ENCODE results near the gene PRKN.
A peak's percentile ranks its signal among the peaks of the same experiment; 100 is the strongest.

Gene PRKN

DNA sequence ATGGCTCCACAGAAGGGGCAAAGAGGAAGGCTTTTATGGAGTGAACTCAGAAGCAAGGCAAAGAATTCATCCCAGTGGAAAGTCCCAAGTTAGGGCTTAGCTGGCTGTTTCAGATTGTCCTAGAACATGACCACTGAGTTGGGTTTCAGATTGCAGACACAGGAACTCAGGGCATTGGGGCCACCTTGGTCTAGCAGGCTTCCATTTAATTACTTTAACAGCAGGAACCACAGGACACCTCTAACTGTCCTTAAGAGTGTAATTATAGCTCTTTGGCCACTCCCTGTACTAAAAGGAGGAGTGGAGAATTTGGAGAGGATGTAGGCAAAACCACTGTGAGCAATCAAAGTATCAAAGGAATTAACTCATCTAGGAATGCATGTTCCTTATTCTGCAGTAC lies 1303.1 kb downstream of the PRKN start:
- TF ChIP-seq, protein P1, sequence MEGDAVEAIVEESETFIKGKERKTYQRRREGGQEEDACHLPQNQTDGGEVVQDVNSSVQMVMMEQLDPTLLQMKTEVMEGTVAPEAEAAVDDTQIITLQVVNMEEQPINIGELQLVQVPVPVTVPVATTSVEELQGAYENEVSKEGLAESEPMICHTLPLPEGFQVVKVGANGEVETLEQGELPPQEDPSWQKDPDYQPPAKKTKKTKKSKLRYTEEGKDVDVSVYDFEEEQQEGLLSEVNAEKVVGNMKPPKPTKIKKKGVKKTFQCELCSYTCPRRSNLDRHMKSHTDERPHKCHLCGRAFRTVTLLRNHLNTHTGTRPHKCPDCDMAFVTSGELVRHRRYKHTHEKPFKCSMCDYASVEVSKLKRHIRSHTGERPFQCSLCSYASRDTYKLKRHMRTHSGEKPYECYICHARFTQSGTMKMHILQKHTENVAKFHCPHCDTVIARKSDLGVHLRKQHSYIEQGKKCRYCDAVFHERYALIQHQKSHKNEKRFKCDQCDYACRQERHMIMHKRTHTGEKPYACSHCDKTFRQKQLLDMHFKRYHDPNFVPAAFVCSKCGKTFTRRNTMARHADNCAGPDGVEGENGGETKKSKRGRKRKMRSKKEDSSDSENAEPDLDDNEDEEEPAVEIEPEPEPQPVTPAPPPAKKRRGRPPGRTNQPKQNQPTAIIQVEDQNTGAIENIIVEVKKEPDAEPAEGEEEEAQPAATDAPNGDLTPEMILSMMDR (IDR thresholded peaks at IDR 0.05; ENCODE audit: insufficient read depth, low read depth, low read length, missing control alignments), result no peak

DNA sequence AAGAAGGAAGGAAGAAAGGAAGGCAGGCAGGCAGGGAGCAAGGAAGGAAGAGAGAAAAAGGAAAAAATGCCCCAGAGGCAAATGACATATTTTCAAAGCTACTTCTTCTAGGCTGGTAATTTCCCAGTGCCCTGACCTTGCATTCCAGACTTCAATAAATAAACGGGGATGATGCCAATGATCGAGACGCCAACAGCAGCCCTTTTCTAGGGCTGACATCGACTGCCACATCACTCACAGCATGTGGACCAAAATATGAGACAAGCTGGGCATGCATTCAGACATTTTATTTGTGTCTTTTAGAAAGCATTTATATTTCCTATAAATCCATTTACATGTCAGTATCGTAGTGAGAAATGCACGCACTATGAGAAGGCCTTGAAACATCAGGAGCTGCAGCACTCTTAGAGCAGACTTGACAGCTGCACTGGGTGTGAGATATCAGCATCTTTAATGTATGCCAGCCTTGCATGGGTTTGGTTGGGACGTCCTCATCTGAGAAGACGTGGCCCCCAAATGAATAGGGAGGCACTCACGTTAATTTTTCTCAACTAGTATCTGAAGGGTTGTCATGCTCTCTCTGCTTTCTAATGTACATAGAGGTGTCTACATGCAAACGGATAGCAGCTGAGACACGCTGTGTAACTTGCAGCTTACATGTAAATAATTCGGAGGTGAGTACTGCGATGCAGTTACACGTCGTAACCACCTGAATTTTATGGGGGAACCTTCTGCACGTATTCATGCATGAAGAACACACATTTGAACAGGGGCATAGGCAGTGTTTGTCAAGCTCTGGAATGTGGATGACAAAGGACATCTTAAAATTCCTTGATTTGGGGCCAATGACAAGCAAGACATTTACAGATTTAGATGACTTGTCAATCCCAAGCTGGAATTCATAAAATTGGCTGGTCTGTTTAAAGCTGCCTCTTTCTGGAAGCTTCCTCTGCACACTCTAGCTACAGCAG lies 1304.6 kb downstream of the PRKN start:
- H3K4me3 ChIP-seq (ENCODE audit: low read length), result no peak overlapping the region
- TF ChIP-seq, protein P1 (IDR thresholded peaks at IDR 0.05; ENCODE audit: insufficient read depth, low read depth, low read length, missing control alignments), result no peak
- DNase-seq (ENCODE audit: low read depth), result peak; percentile 43

More for the DNA sequence above, 1303.1 kb downstream of the PRKN start:
- H3K4me3 ChIP-seq (ENCODE audit: low read length), result no peak overlapping the region
- DNase-seq (ENCODE audit: low read depth), result no peak

DNA sequence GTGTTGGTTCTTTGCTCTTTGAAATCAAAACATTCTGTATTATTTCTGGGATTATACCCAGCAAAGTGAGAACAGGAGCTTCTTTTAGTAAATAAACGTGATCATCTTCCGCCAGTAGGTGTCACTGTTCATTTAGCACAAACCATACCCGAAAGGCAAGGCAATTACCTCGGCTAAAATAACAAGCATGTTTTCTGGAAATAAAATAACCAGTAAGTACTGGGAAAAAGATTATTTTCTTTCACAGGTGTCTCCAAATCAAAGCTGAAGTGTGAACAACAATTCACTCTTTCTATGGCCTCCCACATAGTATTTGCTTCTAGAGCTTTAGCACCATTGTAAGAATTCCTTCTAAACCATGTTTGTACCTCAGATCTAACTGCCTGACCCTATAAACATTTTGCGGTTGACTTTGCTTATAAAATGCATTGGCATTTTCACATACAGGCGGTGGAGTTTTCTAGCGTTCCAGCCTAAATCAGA lies 1309.1 kb downstream of the PRKN start:
- DNase-seq (ENCODE audit: low read depth), result peak; percentile 82
- H3K4me3 ChIP-seq (ENCODE audit: low read length), result no peak overlapping the region
- TF ChIP-seq, protein P1 (IDR thresholded peaks at IDR 0.05; ENCODE audit: insufficient read depth, low read depth, low read length, missing control alignments), result peak; percentile 71

DNA sequence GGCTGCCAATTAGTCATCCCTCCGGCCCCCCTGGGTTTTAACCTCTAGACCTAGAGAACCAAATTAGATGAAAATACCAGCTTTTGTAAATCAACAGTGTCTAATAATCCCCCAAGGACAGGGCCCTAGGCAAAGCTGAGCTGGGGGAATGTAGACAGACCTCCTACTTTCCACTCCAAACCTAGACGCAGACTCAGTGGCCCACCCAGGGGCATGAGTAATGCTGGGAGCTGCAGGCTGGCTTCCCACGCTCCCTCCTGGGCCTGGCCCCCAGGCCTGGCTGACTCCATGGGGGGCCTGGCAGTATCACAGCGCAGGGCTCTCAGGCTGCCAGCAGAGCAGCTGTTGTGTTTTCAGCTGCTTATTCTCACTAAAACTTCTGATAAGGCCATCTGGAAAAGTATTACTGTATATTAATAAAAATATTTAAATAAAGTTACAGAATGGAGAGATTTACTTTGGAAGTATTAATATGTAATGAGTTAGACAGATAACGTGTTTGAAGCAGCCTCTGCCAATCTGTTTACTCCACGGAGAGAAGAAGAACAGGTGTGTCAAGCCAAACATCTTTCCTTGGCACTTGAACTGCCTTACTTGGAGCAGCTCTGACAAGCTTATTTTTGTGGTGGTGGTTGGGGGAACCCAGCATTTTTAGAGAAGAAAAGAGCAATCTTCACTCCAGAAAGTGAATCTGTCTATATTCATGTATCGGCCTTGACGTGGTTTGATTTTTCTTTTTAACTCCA lies 1309.7 kb downstream of the PRKN start:
- DNase-seq (ENCODE audit: low read depth), result no peak
- TF ChIP-seq, protein P1 (IDR thresholded peaks at IDR 0.05; ENCODE audit: insufficient read depth, low read depth, low read length, missing control alignments), result no peak
- H3K4me3 ChIP-seq (ENCODE audit: low read length), result no peak overlapping the region

DNA sequence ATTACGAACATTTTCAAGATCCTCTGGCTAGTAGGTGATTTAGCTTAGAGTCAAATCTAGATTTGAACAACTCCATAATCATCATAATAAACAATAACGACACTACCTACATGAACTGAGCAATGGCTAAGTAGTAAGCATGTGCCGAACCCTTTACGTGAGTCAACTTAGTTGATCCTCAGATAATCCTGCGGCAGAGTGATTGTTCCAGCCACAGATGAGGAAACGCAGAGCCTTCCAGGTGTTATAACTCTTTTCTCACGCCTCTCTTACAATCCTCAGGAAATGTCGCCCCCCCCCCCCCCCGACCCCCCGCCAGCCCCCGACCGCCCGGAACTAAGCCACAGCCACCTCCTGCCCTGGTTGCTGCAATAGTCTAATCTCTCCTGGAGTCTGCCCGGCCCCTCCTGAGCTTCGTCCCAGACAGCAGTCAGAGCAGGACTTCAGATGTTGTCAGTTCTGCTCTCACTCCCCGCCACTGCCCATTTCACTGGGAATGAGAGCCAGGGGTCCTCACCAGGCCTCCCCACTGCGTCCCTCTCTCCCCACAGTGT lies 1312.2 kb downstream of the PRKN start:
- TF ChIP-seq, protein P1 (IDR thresholded peaks at IDR 0.05; ENCODE audit: insufficient read depth, low read depth, low read length, missing control alignments), result no peak
- DNase-seq (ENCODE audit: low read depth), result no peak
- no peak overlapping the region for H3K4me3 ChIP-seq (ENCODE audit: low read length)

DNA sequence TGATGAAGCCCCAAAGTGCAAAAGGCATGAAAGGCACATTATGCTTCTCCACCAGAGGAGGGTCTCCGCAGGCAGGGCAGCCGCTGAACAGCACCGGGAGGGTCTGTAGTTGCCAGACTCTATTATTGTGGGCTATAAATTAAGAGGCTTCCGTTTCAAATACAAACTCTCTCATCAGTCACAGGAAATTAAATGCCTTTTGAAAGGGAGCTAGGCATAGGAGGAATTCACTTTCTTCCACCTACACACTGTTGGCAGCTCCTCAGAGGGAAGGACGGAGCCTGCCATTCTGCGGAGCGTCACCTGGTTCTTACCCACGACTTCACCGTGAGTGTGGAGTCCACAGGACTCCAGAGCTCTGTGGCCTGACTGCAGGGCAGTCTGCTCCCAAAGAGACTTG lies 1312.9 kb downstream of the PRKN start:
- TF ChIP-seq, protein P1 (IDR thresholded peaks at IDR 0.05; ENCODE audit: insufficient read depth, low read depth, low read length, missing control alignments), result no peak
- no peak for DNase-seq (ENCODE audit: low read depth)
- no peak overlapping the region for H3K4me3 ChIP-seq (ENCODE audit: low read length)

Measured in epithelial cell of esophagus (primary cell).